Pancreas (tissue), 10 donors: ENCODE results near the gene NIF3L1. TPM values are rescaled to one million over a fixed set of nuclear protein-coding genes. Genes with fewer than 3 reads are reported as not detected.
A peak's percentile ranks its signal among the peaks of the same experiment; 100 is the strongest.

Experiments
- ATAC-seq, 4 donors: fragments of 200-7000 bp; cut with Tn5 transposase; one replicate each; pipeline versions ENCODE4 v1.8.0 to v1.9.1; 2020; ENCODE audit warnings: mild to moderate bottlenecking in 4 of 4, moderate library complexity in 4 of 4
- DNase-seq, 6 donors: peaks; one replicate each; pipeline ENCODE4 v3.0.0-alpha.2; 2020
- FAIRE-seq: peaks from 2 replicates; lab custom pipeline; 2012; peaks lifted over from hg19 to GRCh38; lab: Jason Lieb, UNC
- H3K27ac ChIP-seq, 4 donors: fragments of 200-600 bp; sonication (generic); 1 replicate in 3 of 4; 2 replicates in 1 of 4; pipeline versions ENCODE4 v1.5.0 to v1.8.0; 2020
- H3K27me3 ChIP-seq, 4 donors: fragments of 200-600 bp; one replicate each; pipeline ENCODE4 v1.8.0; 2021
- H3K36me3 ChIP-seq, 3 donors: fragments of 200-600 bp; sonication (generic) in 1 of 3; one replicate each; pipeline versions ENCODE4 v1.5.0 to v1.8.0; 2020 to 2021
- H3K4me1 ChIP-seq, 3 donors: fragments of 200-600 bp; one replicate each; pipeline ENCODE4 v1.8.0; 2021
- H3K4me3 ChIP-seq, 4 donors: fragments of 200-600 bp; sonication (generic) in 2 of 4; one replicate each; pipeline versions ENCODE4 v1.5.0 to v1.8.0; 2020 to 2021
- H3K9me3 ChIP-seq, 4 donors: fragments of 200-600 bp; one replicate each; pipeline ENCODE4 v1.8.0; 2021
- WGBS, 2 donors: extraction: QIAGEN DNeasy Blood & Tissue Kit; methylation state at CpG; one replicate each; pipeline ENCODE4 v1.1.7; 2013; 5-methylcytosine and 5-hydroxymethylcytosine counted together
- intact Hi-C, 3 donors: fragments of 100-400 bp; cut with DNase I; formaldehyde crosslinking; loops; one replicate each; pipeline versions ENCODE4 v1.11.1 to v1.14.2; 2022
- polyA plus RNA-seq, 2 donors: library from polyadenylated mRNA; stranded (reverse); fragments of 200-250 nt; gene quantifications; one replicate each; pipeline ENCODE4 v1.2.3, GENCODE V29; 2013
- total RNA-seq, 6 donors: library from RNA; stranded (reverse); fragmentation: NEBNext Ultra II Directional in 4 of 6; extraction: Animal tissue kit (Norgen Biotek cat#: 25700) in 4 of 6; gene quantifications; one replicate each; pipeline versions ENCODE4 v1.2.1 to v1.2.4, GENCODE V29; 2021 to 2023
- TF ChIP-seq, protein P1 (sequence below), 4 donors: fragments of 200-600 bp; sonication (generic) in 3 of 4; IDR thresholded peaks; one replicate each; pipeline versions ENCODE4 v1.5.0 to v1.8.0; 2021; ENCODE audit warnings: antibody characterized with exemption in 4 of 4
- donor health status: healthy with polysubstance abuse.
- donor health status: DM: no; HTN: no; CAD: no; lungs with moderate emphysema.
- donor health status: DM: no; HTN: no; CAD: no.
- donor health status: control.
- donor health status: control.
- donor health status: Bipolar disorder and iron deficiency.
- donor health status: DM: yes; HTN: yes; CAD: no.
- donor health status: DM: no; HTN: no; CAD: no.
- donor health status: DM: no; HTN: no; CAD: no.
- donor health status: DM: yes; HTN: yes; CAD: no.

Gene NIF3L1
- total and polyA plus RNA-seq, 8 donors, result 5.9 to 14.9 (median 8.8) TPM

DNA sequence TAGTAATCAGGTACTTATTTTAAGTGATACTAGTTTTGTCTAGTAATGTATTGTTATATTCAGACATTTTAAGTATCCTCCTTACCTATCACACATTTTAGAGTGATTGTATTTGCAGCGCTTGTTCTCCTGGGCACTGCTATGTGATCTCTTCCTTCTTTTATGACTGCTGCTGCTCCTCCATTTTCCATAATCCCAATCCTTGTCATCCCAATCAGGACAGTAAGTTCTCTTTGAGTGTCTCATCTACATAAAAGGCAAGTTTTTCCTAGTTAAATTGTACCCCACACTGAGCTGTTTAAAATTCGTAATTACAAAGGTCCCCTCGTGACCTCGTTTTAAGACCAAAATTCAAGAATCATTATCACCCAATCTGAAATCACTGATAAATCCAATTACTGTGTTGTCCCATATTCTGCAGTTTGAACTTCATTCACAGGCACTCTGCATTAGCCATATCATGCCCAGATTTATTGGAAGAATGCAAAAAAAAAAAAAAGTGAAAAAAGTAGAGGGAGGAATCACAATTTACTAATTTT, 27.5 kb upstream of the NIF3L1 start:
- Histone ChIP-seq H3K4me1 (peaks cover 0 to 35% (median 35%) of the 10 kb centered on the region in 3 donors), H3K9me3 (no peaks in the 10 kb centered on the region), H3K27ac (peak overlapping the region in 2 of 4 donors; percentile 100), H3K27me3 (no peaks in the 10 kb centered on the region), H3K4me3 (peak overlapping the region; percentile 68 to 88 (median 80)), H3K36me3 (peaks cover 0 to 36% (median 27%) of the 10 kb centered on the region in 3 donors)
- DNase-seq, result no peak
- no peak for ATAC-seq
- no peak for FAIRE-seq
- intact Hi-C loops, result no loop called here
- TF ChIP-seq, protein P1, sequence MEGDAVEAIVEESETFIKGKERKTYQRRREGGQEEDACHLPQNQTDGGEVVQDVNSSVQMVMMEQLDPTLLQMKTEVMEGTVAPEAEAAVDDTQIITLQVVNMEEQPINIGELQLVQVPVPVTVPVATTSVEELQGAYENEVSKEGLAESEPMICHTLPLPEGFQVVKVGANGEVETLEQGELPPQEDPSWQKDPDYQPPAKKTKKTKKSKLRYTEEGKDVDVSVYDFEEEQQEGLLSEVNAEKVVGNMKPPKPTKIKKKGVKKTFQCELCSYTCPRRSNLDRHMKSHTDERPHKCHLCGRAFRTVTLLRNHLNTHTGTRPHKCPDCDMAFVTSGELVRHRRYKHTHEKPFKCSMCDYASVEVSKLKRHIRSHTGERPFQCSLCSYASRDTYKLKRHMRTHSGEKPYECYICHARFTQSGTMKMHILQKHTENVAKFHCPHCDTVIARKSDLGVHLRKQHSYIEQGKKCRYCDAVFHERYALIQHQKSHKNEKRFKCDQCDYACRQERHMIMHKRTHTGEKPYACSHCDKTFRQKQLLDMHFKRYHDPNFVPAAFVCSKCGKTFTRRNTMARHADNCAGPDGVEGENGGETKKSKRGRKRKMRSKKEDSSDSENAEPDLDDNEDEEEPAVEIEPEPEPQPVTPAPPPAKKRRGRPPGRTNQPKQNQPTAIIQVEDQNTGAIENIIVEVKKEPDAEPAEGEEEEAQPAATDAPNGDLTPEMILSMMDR (IDR thresholded peaks at IDR 0.05), result no peak
- 0 to 2% methylated on average over 4 of the region's 4 CpGs for WGBS, 2 donors

DNA sequence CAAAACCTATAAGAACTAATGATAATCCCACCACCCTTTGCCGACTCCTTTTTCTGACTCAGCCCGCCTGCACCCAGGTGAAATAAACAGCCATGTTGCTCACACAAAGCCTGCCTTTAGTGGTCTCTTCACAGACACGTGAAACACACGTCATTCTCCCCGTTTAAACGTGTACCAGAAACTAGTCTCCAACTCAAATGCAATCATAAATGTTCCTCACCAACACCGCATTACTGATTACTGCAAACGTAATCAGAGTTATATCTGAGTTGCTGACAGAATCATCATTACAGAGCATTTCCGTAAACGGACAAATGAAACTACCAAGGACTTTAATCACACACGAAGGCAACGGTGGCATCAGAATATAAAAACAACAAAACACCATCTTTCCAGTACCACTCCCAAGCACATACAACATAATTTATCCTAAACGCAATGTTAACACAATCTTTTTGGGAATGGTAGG, 26.6 kb upstream of the NIF3L1 start:
- ATAC-seq, result peak in 2 of 4 donors; percentile 3 to 5
- 0 to 1% methylated on average over 13 of the region's 13 CpGs for WGBS, 2 donors
- Histone ChIP-seq H3K4me3 (peak overlapping the region; percentile 68 to 88 (median 80)), H3K9me3 (no peaks in the 10 kb centered on the region), H3K36me3 (peaks cover 0 to 27% (median 18%) of the 10 kb centered on the region in 3 donors), H3K27me3 (no peaks in the 10 kb centered on the region), H3K4me1 (peaks cover 0 to 36% (median 35%) of the 10 kb centered on the region in 3 donors), H3K27ac (peak overlapping the region in 3 of 4 donors; percentile 100)
- TF ChIP-seq, protein P1 (IDR thresholded peaks at IDR 0.05), result no peak
- FAIRE-seq, result no peak
- DNase-seq, result peak in 3 of 6 donors; percentile 21 to 49 (median 37)
- intact Hi-C loops, result no loop called here

DNA sequence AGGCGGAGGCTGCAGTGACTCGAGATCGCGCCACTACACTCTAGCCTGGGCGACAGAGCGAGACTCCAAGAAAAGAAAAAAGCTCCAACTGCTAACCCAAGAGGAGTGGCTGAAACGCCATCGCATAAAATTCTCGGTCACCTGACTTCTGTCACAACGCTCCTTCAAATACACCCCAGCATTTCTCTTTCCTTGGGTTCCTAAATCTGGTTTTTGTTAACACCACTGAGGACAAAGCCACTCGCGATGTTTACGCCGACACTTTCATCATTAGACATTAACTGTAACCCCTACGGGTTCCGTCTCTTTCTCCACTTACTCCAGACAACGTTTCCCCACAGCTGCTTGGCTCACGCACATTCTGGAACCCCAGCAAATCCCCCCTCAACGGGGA, 25.4 kb upstream of the NIF3L1 start:
- intact Hi-C loops, result no loop called here
- Histone ChIP-seq H3K4me1 (peaks cover 0 to 36% (median 25%) of the 10 kb centered on the region in 3 donors), H3K27me3 (no peaks in the 10 kb centered on the region), H3K36me3 (peaks cover 0 to 15% (median 11%) of the 10 kb centered on the region in 3 donors), H3K9me3 (no peaks in the 10 kb centered on the region), H3K4me3 (peak overlapping the region; percentile 68 to 88 (median 80)), H3K27ac (peak overlapping the region; percentile 99 to 100 (median 100))
- TF ChIP-seq, protein P1 (IDR thresholded peaks at IDR 0.05), result no peak
- WGBS, 2 donors, result 0% methylated on average over 19 of the region's 19 CpGs
- peak; percentile 4 to 16 (median 7) for ATAC-seq
- DNase-seq, result peak in 1 of 6 donors; percentile 28
- no peak for FAIRE-seq

DNA sequence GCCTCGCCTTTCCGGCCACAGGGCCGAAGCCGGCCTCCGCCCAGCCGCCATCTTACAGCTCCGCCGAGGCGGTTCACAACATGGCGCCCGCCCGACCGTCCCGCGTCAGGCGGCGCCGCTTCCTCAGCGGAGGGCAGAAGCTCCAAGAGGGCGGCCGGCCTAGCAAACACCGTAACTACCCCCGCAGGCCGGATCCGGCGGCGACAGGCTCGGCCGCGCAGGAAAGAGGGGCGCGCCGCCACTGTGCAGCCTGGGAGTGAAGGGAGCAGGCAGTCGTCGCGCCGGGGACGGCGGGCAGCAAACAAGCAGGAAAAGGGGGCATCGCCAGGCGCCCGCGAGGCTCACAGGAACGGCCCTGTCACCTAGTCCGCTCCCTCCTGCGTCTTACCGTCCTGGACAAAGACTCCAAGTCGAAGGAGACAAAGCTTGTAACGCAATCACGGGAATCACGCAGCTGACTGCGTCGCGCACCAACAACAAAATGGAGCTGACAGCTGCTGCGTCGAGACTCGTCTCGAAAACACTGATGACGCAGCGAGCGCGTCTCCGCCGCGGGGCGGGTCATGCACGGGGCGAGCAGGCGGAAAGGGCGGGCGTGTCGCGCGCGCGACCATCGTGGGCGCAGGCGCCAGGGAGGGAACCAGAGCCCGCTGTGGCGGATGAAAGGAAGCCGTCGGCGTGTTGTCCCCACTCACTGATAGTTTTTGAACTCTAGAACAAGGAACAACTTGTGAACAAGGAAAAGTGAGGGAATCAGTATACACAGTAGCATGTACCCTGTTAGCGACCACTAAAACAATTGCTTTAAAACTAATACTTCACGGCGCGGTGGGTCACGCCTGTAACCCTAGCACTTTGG, 24.8 kb upstream of the NIF3L1 start, which contains the start of gene CLK1:
Gene CLK1, minus strand, starts transcription at position 483 of the 859 bp plus-strand sequence. CDS start 2,796 bp downstream, outside the sequence.
- H3K27me3 ChIP-seq, result no peaks in the 10 kb centered on the region
- ATAC-seq (peak; percentile 83 to 90 (median 88)), DNase-seq (peak; percentile 95 to 99 (median 95)), FAIRE-seq (no peak)
- peaks cover 0 to 31% (median 19%) of the 10 kb centered on the region in 3 donors for H3K4me1 ChIP-seq
- WGBS, 2 donors, result 0 to 1% methylated on average over 87 to 89 of the region's 89 CpGs
- H3K9me3 ChIP-seq, result no peaks in the 10 kb centered on the region
- peaks cover 0 to 9% (median 4%) of the 10 kb centered on the region in 3 donors for H3K36me3 ChIP-seq
- peak within 1 kb of the TSS; percentile 68 to 88 (median 80) for H3K4me3 ChIP-seq
- intact Hi-C loops, result no loop called here
- TF ChIP-seq, protein P1 (IDR thresholded peaks at IDR 0.05), result no peak
- peak within 1 kb of the TSS; percentile 99 to 100 (median 100) for H3K27ac ChIP-seq
